DOHH2 (cell line): ENCODE measurements around the gene ACTN1.

ENCODE experiments used
- H3F3A ChIP-seq: fragments of 200-600 bp; sonication (generic), shearing (Covaris generic); 2 replicates; pipeline ENCODE4 v1.6.0; 2016; ENCODE audit warnings: antibody characterized with exemption, mild to moderate bottlenecking; ENCODE audit not compliant: control insufficient read depth, insufficient read depth
- H3K27ac ChIP-seq: fragments of 200-600 bp; sonication (generic); 2 replicates; pipeline ENCODE4 v1.5.1; 2014; ENCODE audit warnings: low read depth, mild to moderate bottlenecking, low read length, moderate library complexity
- H3K27me3 ChIP-seq: fragments of 200-600 bp; sonication (generic); 2 replicates; pipeline ENCODE4 v1.6.1; 2014; ENCODE audit warnings: mild to moderate bottlenecking, low read length, mixed read lengths; ENCODE audit not compliant: control insufficient read depth
- H3K36me3 ChIP-seq: fragments of 200-600 bp; sonication (generic); 2 replicates; pipeline ENCODE4 v1.6.1; 2014; ENCODE audit warnings: mild to moderate bottlenecking, low read length, moderate library complexity, mixed read lengths; ENCODE audit not compliant: control insufficient read depth
- H3K4me1 ChIP-seq: fragments of 200-600 bp; sonication (generic); 2 replicates; pipeline ENCODE4 v1.6.1; 2014; ENCODE audit warnings: mild to moderate bottlenecking, low read length, mixed read lengths; ENCODE audit not compliant: control insufficient read depth
- H3K4me2 ChIP-seq: fragments of 200-600 bp; sonication (generic); 2 replicates; pipeline ENCODE4 v1.6.0; 2014; ENCODE audit warnings: mild to moderate bottlenecking, low read length, moderate library complexity
- H3K4me3 ChIP-seq: fragments of 200-600 bp; sonication (generic); 2 replicates; pipeline ENCODE4 v1.5.1; 2014; ENCODE audit warnings: mild to moderate bottlenecking, low read length, mixed read lengths
- H3K79me2 ChIP-seq: fragments of 200-600 bp; sonication (generic); 2 replicates; pipeline ENCODE4 v1.6.1; 2014; ENCODE audit warnings: mild to moderate bottlenecking, low read length, mixed read lengths; ENCODE audit not compliant: control insufficient read depth
- H3K9me2 ChIP-seq: fragments of 200-600 bp; sonication (generic); replicated peaks from 2 replicates; pipeline ENCODE4 v1.6.1; 2014; ENCODE audit warnings: mild to moderate bottlenecking, low read length, mixed read lengths; ENCODE audit not compliant: control insufficient read depth
- H3K9me3 ChIP-seq: fragments of 200-600 bp; sonication (generic); 2 replicates; pipeline ENCODE4 v1.6.1; 2014; ENCODE audit warnings: antibody characterized with exemption, low read length, mixed read lengths; ENCODE audit not compliant: control insufficient read depth, insufficient read depth
- H4K20me1 ChIP-seq: fragments of 200-600 bp; sonication (generic); 2 replicates; pipeline ENCODE4 v1.6.0; 2014; ENCODE audit warnings: low read depth, mild to moderate bottlenecking, antibody characterized with exemption, low read length, moderate library complexity; ENCODE audit not compliant: control insufficient read depth, insufficient read depth
- CTCF ChIP-seq: fragments of 200-600 bp; sonication (generic); IDR thresholded peaks from one replicate; pipeline ENCODE4 v1.5.1; 2014; ENCODE audit warnings: antibody characterized with exemption, mild to moderate bottlenecking, low read depth, low read length; ENCODE audit not compliant: poor library complexity, severe bottlenecking
- EZH2phosphoT487 ChIP-seq: fragments of 200-600 bp; sonication (generic); IDR thresholded peaks from 2 replicates; pipeline ENCODE4 v1.6.1; 2017; ENCODE audit warnings: borderline replicate concordance, mild to moderate bottlenecking, antibody characterized with exemption, low read length, moderate library complexity, mixed read lengths

Gene ACTN1

GRCh38 chr14:68981139-68981538 is 2.0 kb upstream of the ACTN1 start:
- no peak overlapping the region for H3K27ac ChIP-seq
- peaks cover 53% of the 10 kb centered on the region for H3K27me3 ChIP-seq
- H4K20me1 ChIP-seq = no peaks in the 10 kb centered on the region
- no peaks in the 10 kb centered on the region for H3K36me3 ChIP-seq
- no peak for TF ChIP-seq EZH2phosphoT487
- TF ChIP-seq CTCF = no peak
- H3K9me2 ChIP-seq = no peaks in the 10 kb centered on the region
- H3K4me2 ChIP-seq = no peak overlapping the region
- no peaks in the 10 kb centered on the region for H3K79me2 ChIP-seq
- no peaks in the 10 kb centered on the region for H3K9me3 ChIP-seq
- H3K4me1 ChIP-seq = peaks cover 12% of the 10 kb centered on the region
- H3K4me3 ChIP-seq = no peak overlapping the region
- no peaks in the 10 kb centered on the region for H3F3A ChIP-seq

- Histone ChIP-seq H3K9me2 (no peaks in the 10 kb centered on the region), H3K9me3 (no peaks in the 10 kb centered on the region), H3K27me3 (peaks cover 60% of the 10 kb centered on the region), H3K79me2 (no peaks in the 10 kb centered on the region), H3K27ac (no peak overlapping the region), H3K4me1 (peaks cover 12% of the 10 kb centered on the region), H3F3A (no peaks in the 10 kb centered on the region), H3K4me3 (no peak overlapping the region), H3K4me2 (peak overlapping the region; percentile 43; the same call in 1 of the 2 replicates), H3K36me3 (no peaks in the 10 kb centered on the region), H4K20me1 (no peaks in the 10 kb centered on the region)
- TF ChIP-seq CTCF (no peak), EZH2phosphoT487 (peak; percentile 49; the same call in 1 of the 2 replicates)
These were observed 785 bp upstream of the ACTN1 start for GRCh38 chr14:68979722-68980451.

GRCh38 chr14:68978172-68978911 is 760 bp downstream of the ACTN1 start:
- no peaks in the 10 kb centered on the region for H4K20me1 ChIP-seq
- peaks cover 12% of the 10 kb centered on the region for H3K4me1 ChIP-seq
- no peak overlapping the region for H3K27ac ChIP-seq
- no peaks in the 10 kb centered on the region for H3K9me2 ChIP-seq
- H3K36me3 ChIP-seq = no peaks in the 10 kb centered on the region
- H3K9me3 ChIP-seq = no peaks in the 10 kb centered on the region
- H3F3A ChIP-seq = no peaks in the 10 kb centered on the region
- H3K4me2 ChIP-seq = peak overlapping the region; percentile 66
- peaks cover 59% of the 10 kb centered on the region for H3K27me3 ChIP-seq
- TF ChIP-seq CTCF (no peak), EZH2phosphoT487 (peak; percentile 80)
- no peaks in the 10 kb centered on the region for H3K79me2 ChIP-seq
- H3K4me3 ChIP-seq = peak overlapping the region; percentile 51
